ENCODE data around the gene B4GALNT4. TPM values are rescaled to one million over a fixed set of nuclear protein-coding genes. Genes with fewer than 3 reads are reported as not detected.
"Not testable (repeated sequence)": the region's sequence is repeated elsewhere in the genome, so short reads cannot be mapped to it uniquely, and the experiment has no call there.

B4GALNT4 gene
- polyA plus RNA-seq, 4 donors = 48.1 to 95.7 (median 66.5) TPM

DNA sequence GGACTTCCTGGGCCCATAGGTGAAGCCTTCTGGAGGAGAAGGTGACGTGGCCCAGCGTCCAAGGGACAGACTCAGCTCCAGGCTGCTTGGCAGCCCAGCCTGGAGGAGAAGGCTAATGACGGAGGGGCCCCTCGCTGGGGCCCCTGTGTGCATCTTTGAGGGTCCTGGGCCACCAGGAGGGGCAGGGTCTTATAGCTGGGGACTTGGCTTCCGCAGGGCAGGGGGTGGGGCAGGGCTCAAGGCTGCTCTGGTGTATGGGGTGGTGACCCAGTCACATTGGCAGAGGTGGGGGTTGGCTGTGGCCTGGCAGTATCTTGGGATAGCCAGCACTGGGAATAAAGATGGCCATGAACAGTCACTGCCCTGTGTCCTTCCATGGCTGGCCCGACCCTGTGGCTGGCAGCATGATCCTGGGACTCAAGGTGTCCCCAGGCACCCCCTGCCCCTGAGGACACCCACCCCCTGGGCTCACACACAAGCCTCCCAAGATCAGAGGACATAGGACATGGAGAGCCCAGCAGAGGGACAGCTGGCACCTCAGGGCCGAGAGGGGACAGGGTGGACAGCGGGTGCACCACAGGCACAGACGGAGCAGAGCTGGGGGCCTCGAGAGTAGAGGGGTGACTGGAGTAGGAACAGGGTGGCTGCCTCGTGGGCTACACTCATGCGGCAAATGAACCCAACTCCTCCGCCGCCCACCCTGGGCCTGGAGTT is 35.4 kb downstream of the B4GALNT4 start:
- no peak for DNase-seq (ENCODE audit: low read depth in 4 of 4, low spot score in 3 of 4)

DNA sequence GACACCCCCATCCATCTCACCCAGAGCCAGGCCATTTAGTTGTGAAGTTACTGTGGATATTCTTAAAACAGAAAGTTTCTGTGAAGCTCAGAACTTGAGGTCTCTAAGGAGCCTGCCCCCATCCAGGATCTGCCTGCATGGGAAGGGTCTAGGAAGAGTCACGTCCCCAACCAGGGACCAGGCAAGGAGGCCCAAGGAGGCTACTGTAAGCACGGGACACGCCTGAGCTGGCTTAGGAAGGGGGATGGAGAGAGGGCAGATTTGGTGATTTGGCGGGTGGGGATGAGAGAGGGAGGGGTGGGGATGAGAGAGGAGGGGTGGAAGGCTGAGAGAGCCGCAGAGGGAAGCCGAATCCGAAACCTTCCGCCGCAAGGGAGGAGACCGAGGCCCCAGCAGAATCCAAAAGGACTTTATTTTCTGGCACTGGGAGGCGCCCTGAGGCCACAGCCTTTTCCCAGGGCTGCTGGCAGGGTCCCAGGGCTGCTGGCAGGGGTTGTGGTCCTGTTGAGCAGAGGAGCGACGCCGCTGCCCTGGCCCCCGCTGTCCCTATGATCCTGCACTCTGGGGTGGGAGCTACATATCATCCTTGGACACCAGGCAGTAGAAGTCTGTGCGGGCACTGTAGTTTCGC is 36.1 kb downstream of the B4GALNT4 start:
- DNase-seq (ENCODE audit: low read depth in 4 of 4, low spot score in 3 of 4) = no peak

DNA sequence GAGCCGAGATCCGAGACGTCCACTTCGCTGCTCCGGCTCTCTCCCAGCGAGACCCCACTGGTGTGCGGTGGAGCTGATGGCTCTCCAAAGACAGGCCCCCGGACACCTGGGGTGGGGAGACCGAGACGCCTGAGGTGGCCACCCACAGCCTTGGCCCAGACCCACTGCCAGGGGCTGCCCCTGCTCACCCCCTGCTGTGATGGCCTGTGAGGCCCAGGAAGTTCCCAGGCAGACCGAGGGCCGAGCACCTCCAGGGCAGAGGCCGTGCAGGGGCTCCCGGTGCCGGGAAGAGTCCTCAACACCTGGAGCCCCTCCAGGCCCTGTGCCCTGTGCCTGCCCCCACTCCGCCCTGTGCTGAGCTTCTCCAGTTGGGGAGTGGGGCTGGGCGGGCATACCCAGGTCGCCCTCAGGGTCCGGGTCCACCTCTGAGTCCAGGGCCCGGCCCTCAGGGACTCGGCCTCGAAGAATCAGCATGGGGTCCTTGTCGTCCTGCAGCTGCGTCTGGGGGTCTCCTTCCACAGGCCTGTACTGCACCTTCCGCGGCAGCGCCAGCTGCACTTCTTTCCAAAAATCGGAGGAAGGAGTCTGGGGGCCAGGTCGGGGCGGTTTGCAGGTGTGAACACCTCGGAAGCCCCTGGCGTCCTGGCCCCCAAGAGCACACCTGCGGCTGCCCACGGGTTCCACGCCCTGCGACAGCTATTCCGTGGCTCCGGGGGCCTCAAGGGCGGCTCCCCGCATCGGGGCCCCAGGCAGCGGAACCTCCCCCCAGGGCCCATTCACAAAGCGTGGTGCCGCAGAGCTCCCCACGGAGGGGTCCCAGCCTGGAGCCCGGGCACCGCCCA is 36.9 kb downstream of the B4GALNT4 start:
- DNase-seq (ENCODE audit: low read depth in 4 of 4, low spot score in 3 of 4) = no peak

DNA sequence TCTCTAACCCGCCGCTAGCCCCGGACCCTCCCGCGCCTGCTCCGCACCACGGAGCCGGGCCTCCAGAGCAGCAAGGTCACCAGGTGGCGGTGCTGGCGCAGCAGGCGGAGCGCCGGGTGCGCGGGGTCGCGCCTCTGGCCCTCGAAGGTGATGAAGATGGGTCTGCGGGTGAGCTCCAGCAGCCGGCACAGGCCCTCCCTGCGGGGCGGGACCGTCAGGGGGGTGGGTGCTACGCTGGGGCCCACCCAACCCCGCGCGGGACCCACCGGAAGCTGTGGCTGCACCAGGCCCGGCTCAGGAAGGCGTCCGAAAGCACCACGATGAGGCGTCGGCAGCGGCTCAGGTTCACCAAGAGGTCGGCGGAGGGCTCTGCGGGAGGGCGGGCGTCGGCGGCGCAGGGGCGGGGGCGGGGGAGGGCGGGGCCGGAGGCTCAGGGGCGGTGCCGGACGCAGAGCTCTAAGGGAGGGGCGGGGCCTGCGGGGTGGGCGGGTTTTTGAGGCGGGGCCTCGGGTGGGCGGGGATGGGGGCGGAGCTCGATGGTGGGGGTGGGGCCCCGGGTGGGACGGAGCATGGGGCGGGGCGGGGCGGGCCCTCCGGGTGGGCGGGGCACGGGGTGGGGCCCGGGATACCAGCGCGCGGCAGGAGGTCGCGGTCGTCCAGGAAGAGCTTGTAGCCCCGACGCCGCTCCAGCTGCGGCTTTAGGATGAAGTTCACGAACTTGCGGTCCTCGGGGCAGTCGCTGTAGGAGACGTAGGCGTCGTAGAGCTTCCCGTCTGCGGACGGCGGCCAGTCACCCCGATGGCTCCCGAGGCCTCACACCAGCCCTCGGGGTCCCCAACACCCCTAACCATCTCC is 37.7 kb downstream of the B4GALNT4 start:
- no peak for DNase-seq (ENCODE audit: low read depth in 4 of 4, low spot score in 3 of 4)

DNA sequence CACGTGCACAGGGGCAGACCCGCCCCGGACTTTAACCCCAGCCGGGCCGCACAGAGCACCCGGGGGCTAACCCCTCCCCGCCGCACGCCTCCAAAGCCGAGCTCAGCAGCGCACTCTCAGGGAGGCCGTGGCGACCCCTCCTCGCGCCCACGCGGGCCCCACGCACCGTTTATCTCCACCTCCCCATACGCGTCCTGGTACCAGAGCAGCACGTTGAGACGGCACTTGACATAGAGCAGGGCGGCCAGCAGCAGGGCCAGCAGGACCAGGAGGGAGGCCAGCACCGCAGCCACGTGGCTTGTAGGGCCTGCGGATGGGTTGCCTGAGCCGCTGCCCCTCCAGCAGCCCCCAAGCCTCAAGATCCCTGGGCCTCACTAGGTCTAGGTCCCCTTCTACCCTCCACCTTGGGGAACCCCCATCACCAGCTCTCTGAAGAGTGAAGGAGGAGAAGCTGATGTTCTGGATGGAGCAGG is 38.4 kb downstream of the B4GALNT4 start:
- DNase-seq (ENCODE audit: low read depth in 4 of 4, low spot score in 3 of 4) = no peak

DNA sequence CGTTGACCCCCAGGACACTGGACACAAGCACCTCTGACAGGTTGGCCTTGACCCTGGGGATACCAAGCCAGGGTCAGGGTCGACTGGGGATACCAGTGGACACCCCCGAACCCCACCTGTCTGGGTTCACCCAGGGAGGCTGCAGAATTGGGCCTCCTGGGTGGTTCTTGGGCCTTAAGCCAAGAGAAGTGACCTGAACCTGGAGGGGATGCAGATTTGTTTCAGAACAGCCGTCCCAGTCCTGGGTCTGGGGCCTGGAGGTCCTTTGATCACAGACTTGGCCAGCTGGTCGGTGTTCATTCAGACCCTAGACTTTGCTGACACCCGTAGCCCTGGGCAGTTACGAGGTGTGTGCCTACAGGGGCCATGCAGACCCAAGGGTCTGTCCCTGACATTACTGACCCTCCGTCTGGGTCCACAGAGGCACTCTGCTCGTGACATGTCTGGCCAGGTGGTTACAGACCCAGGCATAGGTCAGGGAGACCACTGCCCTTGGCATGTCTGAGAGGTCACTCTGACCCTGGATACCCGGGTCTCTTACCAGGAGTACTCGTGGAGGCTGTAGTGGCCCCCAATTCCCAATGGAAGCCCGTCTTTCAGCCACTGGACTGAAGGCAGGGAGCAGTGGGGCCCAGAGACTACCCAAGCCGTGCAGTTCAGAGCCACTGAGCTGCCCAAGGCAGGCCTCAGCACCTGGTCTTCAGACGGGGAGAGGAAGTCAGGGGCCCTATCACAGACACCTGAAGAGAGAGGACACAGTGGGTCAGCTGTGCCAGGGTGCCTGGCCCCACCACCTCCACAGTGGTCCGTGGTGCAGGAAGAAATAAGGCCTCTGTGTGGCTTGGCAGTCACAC is 39.1 kb downstream of the B4GALNT4 start:
- no peak for DNase-seq (ENCODE audit: low read depth in 4 of 4, low spot score in 3 of 4)

DNA sequence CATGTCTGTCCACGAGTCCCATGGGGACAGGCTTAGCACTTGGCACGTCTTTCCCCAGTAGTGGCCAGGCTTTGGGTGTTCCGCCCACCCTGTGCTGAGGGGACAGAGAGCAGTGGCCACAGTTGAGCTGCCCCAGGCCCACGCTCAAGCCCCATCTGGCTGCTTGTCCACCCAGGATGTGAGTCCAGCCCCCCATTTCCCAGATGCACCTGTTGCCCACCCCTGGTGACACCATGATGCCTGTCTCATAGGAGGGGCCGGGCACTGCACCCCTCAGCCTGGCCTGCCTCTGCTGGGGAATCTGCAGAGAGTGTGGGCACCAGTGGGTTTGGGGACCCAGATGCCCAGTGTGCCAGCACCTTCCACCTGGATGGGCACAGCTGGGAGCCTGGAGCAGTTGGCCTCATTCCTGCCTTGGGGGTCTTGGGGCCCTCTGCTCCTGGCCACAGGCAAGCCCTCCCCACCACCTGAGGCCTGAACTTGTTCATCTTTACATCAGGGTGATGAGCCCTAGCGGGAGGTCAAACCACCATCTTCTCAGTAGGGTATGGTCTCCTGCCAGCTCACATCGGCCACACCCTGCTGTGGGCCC is 39.8 kb downstream of the B4GALNT4 start:
- no peak for DNase-seq (ENCODE audit: low read depth in 4 of 4, low spot score in 3 of 4)

DNA sequence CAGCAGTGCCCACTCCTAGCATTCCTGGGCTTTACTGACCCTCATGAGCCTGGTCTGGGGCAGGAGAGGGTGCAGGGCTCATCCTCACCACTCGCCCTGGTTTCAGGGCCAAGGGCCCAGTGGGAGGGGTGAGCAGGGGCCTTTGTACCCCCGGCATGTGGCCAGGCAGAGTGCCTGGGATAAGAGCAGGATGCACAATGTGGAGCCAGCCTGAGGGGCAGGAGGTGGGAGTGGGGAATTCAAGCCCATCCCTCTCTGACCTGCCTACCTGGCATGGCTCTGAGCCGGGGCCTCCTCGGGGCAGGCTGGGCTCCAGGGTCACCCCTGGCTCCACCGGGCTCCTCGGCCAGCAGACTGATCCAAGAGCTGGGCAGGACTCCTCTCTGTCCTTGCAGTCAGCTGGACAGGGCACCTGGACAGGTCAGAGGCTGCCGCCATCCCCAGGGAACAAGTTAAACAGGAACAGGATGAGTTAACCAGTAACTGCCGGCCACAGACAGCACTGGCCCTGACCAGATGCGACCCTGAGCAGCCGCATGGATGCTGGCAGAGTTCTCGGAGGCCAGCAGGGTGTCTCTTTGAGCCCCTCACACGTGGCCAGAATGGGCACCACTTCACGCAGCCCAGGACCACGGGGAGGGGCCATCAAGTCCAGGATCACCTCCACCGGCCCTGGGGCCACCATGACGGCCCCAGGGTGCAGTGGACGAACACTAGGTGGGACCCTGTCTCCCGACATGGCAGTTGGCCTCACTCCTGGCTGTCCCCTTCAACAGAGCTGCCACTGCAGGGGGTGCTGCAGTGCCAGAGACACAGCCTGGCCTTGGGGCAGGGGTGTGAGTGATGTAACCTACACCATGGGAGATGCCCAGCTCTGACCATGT is 40.5 kb downstream of the B4GALNT4 start:
- no peak for DNase-seq (ENCODE audit: low read depth in 4 of 4, low spot score in 3 of 4)

DNA sequence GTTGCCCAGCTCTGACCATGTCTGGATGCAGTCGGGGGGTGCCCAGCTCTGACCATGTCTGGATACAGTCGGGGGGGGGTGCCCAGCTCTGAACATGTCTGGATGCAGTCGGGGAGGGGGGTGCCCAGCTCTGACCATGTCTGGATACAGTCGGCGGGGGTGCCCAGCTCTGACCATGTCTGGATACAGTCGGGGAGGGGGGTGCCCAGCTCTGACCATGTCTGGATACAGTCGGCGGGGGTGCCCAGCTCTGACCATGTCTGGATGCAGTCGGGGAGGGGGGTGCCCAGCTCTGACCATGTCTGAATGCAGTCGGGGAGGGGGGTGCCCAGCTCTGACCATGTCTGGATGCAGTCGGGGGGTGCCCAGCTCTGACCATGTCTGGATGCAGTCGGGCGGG is 41.4 kb downstream of the B4GALNT4 start:
- not testable (repeated sequence) for DNase-seq (ENCODE audit: low read depth in 4 of 4, low spot score in 3 of 4)

DNA sequence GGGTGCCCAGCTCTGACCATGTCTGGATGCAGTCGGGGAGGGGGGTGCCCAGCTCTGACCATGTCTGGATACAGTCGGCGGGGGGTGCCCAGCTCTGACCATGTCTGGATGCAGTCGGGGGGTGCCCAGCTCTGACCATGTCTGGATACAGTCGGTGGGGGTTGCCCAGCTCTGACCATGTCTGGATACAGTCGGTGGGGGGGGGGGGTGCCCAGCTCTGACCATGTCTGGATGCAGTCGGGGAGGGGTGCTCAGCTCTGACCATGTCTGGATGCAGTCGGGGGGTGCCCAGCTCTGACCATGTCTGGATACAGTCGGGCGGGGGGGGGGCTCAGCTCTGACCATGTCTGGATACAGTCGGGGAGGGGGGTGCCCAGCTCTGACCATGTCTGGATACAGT is 42.2 kb downstream of the B4GALNT4 start:
- not testable (repeated sequence) for DNase-seq (ENCODE audit: low read depth in 4 of 4, low spot score in 3 of 4)

DNA sequence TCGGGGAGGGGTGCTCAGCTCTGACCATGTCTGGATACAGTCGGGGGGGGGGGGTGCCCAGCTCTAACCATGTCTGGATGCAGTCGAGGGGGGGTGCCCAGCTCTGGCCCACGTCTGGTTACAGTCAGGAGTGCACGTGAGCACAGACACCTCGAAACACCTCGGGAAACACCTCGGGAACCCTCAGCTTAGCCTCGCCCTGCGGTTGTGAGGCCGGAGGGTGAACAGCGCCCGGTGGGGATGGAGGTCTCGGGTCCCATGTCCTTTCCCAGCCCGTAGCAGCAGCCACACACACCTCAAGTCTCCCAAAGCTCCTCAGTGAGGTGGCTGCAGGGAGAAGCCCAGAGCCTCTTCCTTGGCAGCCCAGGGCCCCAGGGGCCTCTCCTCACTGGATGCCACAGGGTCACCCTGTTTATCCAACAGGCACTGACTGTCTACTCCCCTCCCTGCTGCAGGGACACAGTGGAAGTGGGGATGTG is 43.4 kb downstream of the B4GALNT4 start:
- DNase-seq (ENCODE audit: low read depth in 4 of 4, low spot score in 3 of 4) = no peak

DNA sequence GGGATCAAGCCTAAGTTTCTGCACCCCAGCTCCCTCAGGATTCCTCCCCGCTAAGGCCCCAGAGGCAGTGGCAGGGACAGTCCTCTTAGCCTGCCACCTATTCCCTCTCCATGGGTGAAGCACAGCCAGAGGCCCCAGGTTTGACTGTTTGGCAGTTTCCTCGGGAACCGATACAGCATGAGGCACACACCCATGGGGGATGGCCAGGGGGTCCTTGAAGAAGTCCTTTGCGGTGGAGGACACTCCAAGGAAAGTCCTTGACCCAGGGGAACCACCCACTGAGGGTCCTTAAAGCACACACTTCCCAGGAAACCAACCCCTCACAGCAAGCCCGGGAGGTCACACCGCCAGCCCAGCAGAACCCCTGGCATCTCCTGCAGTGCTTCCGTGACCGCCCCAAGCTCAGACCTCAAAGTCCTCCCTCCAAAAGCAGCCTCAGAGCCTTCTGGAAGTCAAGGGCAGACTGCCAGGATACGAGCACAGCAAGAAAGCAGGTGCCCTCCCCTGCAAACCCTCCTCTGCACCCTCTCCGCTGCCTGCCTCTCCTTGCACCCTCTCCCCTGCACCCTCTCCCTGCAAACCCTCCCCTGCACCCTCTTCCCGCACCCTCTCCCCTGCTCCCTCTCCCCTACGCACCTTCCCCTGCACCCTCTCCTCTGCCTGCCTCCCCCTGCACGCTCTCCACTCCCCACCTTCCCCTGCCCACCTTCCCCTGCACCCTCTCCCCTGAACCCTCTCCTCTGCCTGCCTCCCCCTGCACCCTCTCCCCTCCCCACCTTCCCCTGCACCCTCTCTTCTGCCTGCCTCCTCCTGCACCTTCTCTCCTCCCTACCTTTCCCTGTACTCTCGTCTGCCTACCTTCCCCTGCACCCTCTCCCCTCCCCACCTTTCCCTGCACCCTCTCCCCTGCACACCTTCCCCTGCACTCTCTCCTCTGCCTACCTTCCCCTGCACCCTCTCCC is 44.1 kb downstream of the B4GALNT4 start:
- no peak for DNase-seq (ENCODE audit: low read depth in 4 of 4, low spot score in 3 of 4)

DNA sequence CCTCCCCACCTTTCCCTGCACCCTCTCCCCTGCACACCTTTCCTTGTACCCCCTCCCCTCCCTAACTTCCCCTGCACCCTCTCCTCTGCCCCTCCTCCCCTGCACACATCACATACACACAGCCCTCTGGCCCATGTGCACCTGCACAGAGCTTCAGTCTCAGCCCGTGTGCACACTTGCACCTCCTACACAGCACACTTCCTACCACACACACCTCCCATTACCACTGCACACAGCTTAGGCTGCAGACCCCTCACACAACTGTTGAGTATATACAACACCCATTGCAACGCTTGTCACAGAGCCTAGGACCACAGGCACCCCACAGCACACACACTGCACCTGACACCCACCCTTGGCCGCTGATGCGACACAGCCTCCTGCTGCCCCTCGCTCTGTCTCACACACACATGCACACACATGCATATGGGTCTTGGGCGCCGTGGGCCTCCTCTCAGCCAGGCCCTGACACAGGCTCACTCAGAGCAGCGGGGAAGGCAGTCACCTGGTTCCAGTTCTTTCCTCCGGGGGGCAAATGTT is 45.1 kb downstream of the B4GALNT4 start:
- no peak for DNase-seq (ENCODE audit: low read depth in 4 of 4, low spot score in 3 of 4)

DNA sequence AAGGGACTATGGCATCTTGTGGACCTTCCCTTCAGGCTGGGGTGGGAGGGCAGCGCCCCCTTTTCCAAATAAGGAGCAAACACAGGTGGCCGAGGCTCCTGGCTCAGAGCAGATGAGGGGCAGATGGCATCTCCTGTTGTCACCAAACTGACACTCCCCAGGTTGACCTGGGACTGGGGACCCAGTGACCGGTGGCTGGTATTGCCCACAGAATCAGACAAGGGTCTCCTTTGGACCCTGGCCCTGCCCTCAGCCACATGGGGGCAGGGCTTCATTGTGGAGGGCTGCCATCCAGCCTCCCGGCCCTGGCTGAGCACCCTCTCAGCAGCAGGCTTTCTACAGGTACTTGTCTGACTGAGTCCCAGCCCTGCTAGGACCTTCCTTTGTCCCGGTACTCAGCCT is 46.3 kb downstream of the B4GALNT4 start:
- no peak for DNase-seq (ENCODE audit: low read depth in 4 of 4, low spot score in 3 of 4)

DNA sequence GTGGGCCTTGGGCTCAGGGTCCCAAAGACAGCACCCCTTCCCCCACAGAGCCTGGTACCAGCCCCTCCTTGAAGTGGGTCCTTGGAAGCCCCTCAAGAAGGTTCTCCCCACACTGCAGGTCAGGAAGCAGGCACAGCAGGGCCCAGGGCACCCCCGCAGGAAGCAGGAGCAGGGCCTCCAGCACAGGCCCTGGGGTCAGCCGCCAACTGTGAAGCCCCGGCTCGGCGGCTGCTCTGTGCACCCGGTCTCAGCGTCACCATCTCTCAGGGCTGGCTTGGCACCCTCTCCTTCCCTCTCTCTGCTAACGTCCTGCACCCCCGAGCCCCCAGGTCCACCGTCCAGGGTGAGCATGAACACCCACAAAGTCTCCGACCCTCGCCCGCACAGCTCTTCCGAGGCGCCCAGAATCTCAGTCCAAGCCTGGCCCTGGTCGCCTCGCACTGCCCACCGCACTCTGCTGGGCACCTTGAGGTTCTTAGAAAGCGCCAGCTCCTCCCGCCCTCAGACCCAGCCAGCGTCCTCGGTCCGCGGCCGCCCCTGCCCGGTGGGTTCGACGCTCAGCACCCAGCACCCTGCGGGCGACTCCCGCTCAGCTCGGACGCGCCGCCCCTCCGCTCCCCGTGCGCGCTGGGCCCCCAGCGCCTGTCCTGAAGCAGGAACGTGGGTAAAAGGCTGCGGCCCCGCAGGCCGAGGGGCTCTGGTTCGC is 46.9 kb downstream of the B4GALNT4 start:
- no peak for DNase-seq (ENCODE audit: low read depth in 4 of 4, low spot score in 3 of 4)

All from left renal pelvis (tissue), 4 donors.